ENCODE measurements around the gene IL1R1.
"Not testable (repeated sequence)": the region's sequence is repeated elsewhere in the genome, so short reads cannot be mapped to it uniquely, and the experiment has no call there.

IL1R1 gene, protein sequence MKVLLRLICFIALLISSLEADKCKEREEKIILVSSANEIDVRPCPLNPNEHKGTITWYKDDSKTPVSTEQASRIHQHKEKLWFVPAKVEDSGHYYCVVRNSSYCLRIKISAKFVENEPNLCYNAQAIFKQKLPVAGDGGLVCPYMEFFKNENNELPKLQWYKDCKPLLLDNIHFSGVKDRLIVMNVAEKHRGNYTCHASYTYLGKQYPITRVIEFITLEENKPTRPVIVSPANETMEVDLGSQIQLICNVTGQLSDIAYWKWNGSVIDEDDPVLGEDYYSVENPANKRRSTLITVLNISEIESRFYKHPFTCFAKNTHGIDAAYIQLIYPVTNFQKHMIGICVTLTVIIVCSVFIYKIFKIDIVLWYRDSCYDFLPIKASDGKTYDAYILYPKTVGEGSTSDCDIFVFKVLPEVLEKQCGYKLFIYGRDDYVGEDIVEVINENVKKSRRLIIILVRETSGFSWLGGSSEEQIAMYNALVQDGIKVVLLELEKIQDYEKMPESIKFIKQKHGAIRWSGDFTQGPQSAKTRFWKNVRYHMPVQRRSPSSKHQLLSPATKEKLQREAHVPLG

GRCh38 chr2:102141970-102142828 is at the start of gene IL1R1:
Gene IL1R1, plus strand, starts transcription at chr2:102142746. Its CDS starts 14,979 bp downstream, at chr2:102157725.
- H3K36me3 Mint-ChIP-seq, result peaks cover 4% of the 10 kb centered on the region
- H3K4me3 Mint-ChIP-seq, result no peak within 1 kb of the TSS
- peaks cover 10% of the 10 kb centered on the region for H3K9me3 Mint-ChIP-seq
- no peak within 1 kb of the TSS for H3K27ac Mint-ChIP-seq
- DNase-seq (ENCODE audit: low spot score in 2 of 2), result no peak
- no peak for ATAC-seq (ENCODE audit: low read depth)
- H3K4me1 Mint-ChIP-seq, result peaks cover 5% of the 10 kb centered on the region
- H3K27me3 Mint-ChIP-seq, result peaks cover 13% of the 10 kb centered on the region

DNA sequence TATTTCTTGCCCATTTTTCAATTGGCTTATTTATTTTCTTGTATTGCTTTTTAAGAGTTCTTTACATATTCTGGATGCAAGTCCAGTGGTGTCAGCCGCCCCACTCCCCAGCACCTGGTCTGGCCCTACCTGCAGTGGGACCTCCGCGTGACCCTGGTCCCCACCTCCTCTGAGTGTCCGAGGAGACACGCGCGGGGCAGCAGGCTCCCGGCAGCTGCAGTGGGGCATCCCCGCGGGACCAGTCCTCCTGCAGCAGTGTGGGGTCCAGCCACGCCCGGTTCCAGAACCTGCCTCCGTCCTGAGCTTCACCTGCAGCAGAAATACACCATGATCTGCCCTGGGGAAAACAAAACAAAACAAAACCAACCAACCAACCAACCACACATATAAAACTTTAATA is 48.9 kb upstream of the IL1R1 start:
- ATAC-seq (ENCODE audit: low read depth) (no peak), DNase-seq (ENCODE audit: low spot score in 2 of 2) (no peak)
- Mint-ChIP-seq H3K4me1 (peaks cover 2% of the 10 kb centered on the region), H3K36me3 (peaks cover 2% of the 10 kb centered on the region), H3K27ac (no peak overlapping the region), H3K4me3 (no peak overlapping the region), H3K27me3 (peaks cover 10% of the 10 kb centered on the region), H3K9me3 (peaks cover 11% of the 10 kb centered on the region)

DNA sequence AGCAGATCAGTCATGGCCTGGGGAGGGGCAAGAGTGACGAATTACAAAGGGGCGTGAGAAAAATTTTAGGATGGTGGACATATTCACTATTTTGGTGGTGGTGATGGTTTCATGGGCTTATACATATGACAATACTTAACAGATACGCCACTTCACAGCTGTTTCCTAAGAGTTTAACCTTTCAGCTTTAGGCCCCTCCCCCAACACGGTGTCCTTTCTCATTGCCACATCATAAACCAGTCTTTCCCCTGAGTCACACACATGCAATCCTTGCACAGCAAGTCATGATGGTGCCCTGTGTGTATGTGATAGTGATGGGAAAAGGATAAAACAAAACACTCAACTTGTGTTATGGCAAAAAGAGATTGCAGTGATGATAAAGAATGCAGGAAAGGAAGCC is 47.6 kb upstream of the IL1R1 start:
- Mint-ChIP-seq H3K27me3 (peaks cover 10% of the 10 kb centered on the region), H3K4me3 (no peak overlapping the region), H3K27ac (no peak overlapping the region), H3K9me3 (peaks cover 11% of the 10 kb centered on the region), H3K36me3 (peaks cover 2% of the 10 kb centered on the region), H3K4me1 (peaks cover 2% of the 10 kb centered on the region)
- DNase-seq (ENCODE audit: low spot score in 2 of 2) (no peak), ATAC-seq (ENCODE audit: low read depth) (no peak)

DNA sequence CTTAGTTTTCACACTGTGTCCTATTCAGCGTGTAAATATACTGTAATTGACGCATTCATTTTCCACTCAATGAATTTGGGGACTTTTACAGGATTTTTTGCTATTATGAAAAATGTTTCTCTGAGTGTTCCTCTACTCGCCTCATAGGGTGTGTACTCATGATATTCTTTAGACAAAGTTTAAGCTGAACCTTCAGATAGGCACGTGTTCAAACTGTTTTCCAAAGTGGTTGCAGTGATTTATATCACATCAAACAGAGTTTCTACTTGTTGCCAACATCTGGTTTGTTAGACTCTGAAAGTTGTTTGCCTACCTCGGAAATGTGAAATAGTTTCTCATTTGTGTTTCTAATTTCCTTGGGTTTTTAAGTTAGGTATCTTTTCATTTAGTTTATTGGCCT is 46.4 kb upstream of the IL1R1 start:
- Mint-ChIP-seq H3K4me1 (peaks cover 2% of the 10 kb centered on the region), H3K27me3 (peaks cover 15% of the 10 kb centered on the region), H3K4me3 (no peak overlapping the region), H3K27ac (no peak overlapping the region), H3K36me3 (peaks cover 2% of the 10 kb centered on the region), H3K9me3 (peaks cover 5% of the 10 kb centered on the region)
- no peak for ATAC-seq (ENCODE audit: low read depth)
- DNase-seq (ENCODE audit: low spot score in 2 of 2), result no peak

DNA sequence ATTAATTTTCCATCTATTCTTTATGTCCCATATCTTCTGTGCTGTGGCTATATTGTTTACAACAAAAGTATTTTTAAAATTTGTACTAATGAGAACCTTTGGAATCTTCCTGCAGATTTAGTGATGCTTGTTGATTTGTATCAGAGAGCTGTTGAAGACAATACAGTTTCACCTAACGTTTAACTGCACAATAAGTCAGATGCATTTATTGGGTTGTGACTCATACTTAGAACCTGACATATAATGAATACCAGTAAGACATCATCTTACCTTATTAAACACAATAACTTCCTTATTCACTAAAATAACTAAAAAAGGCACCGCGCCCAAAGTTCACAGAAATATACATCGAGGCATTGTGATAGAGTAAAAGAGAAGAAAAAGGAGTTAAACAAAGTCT is 43.8 kb upstream of the IL1R1 start:
- Mint-ChIP-seq H3K9me3 (no peaks in the 10 kb centered on the region), H3K36me3 (no peaks in the 10 kb centered on the region), H3K27me3 (peaks cover 19% of the 10 kb centered on the region), H3K4me3 (no peak overlapping the region), H3K27ac (no peak overlapping the region), H3K4me1 (peaks cover 2% of the 10 kb centered on the region)
- no peak for DNase-seq (ENCODE audit: low spot score in 2 of 2)
- no peak for ATAC-seq (ENCODE audit: low read depth)

GRCh38 chr2:102099536-102100298 is 42.8 kb upstream of the IL1R1 start:
- Mint-ChIP-seq H3K36me3 (no peaks in the 10 kb centered on the region), H3K4me3 (no peak overlapping the region), H3K9me3 (no peaks in the 10 kb centered on the region), H3K27ac (no peak overlapping the region), H3K27me3 (peaks cover 22% of the 10 kb centered on the region), H3K4me1 (peaks cover 8% of the 10 kb centered on the region)
- ATAC-seq (ENCODE audit: low read depth) (no peak), DNase-seq (ENCODE audit: low spot score in 2 of 2) (no peak)

DNA sequence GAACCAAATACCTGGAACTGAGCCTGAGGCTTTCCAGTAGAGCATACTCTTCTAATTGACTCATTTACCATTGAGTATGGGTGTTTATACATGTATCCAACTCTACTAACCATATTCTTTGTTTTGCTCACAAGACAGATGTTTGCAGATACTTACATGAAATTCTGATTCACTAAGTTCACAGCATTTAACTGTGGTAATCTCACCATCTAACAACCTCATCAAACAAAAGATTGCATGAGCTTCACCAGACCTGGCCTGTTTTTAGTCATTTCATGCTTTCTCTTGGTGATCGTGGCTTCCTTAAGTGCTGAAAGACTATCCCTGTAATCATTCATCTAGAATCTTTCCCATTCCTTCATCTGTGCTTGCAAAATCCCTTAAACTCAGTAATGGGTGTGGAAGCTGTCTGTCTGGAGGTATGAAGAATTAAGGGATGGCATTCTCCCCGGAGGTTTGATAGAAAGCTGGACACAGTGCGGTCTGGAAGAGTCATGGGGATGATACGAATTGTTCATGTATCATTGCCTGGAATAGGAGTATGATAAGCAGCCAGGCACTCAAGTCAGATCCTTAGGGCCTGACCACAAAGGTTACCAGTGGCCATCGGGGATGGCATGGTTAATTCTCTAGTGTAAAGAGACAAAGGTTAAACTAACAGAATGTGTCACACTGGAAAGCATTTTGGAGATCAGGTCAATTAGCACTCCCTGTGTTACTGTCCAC is 42.0 kb upstream of the IL1R1 start:
- H3K36me3 Mint-ChIP-seq, result no peaks in the 10 kb centered on the region
- H3K27ac Mint-ChIP-seq, result no peak overlapping the region
- ATAC-seq (ENCODE audit: low read depth) (no peak), DNase-seq (ENCODE audit: low spot score in 2 of 2) (no peak)
- no peaks in the 10 kb centered on the region for H3K9me3 Mint-ChIP-seq
- H3K4me3 Mint-ChIP-seq, result no peak overlapping the region
- H3K4me1 Mint-ChIP-seq, result peaks cover 9% of the 10 kb centered on the region
- peaks cover 20% of the 10 kb centered on the region for H3K27me3 Mint-ChIP-seq

GRCh38 chr2:102101097-102101848 is 41.3 kb upstream of the IL1R1 start:
- Mint-ChIP-seq H3K27ac (no peak overlapping the region), H3K36me3 (no peaks in the 10 kb centered on the region), H3K27me3 (peaks cover 20% of the 10 kb centered on the region), H3K4me1 (peaks cover 9% of the 10 kb centered on the region), H3K9me3 (no peaks in the 10 kb centered on the region), H3K4me3 (no peak overlapping the region)
- ATAC-seq (ENCODE audit: low read depth) (no peak), DNase-seq (ENCODE audit: low spot score in 2 of 2) (no peak)

DNA sequence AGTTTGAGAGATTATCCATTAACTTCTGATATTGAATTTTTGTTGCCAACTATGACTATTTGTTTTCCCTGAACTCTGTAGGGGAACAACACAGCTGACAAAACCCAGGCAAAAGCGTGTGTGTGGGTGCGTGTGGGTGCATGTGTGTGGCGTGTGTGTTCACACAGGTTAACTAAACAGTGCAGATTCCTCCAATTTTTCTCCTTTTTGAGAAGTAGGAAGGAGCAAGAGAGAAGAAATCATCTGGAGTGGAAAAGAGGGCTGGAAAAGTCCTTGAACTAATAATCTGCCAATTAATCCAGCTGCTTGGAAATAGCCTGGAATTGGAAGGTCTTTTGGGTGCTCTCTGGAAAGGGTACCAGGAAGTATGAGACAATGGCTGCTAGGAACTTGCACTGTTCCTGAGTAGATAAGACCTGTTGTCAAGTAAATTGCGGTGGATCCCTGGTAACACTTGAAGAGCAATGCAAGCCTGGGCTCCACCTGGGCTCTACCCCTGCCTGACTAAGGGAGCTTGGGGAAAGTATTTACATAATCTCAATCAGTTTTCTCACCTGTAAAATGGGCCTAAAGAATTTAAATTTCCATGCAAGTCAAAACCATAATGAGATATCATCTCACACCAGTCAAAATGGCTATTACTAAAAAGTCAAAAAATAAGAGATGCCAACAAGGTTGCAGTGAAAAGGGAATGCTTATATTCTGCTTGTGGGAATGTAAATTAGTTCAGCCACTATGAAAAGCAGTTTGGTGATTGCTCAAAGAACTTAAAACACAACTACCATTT is 40.5 kb upstream of the IL1R1 start:
- peaks cover 20% of the 10 kb centered on the region for H3K27me3 Mint-ChIP-seq
- H3K9me3 Mint-ChIP-seq, result no peaks in the 10 kb centered on the region
- H3K27ac Mint-ChIP-seq, result no peak overlapping the region
- H3K4me3 Mint-ChIP-seq, result no peak overlapping the region
- ATAC-seq (ENCODE audit: low read depth) (no peak), DNase-seq (ENCODE audit: low spot score in 2 of 2) (no peak)
- peaks cover 9% of the 10 kb centered on the region for H3K4me1 Mint-ChIP-seq
- H3K36me3 Mint-ChIP-seq, result no peaks in the 10 kb centered on the region

- not testable (repeated sequence) for H3K4me1 Mint-ChIP-seq; ATAC-seq (ENCODE audit: low read depth); H3K9me3 Mint-ChIP-seq; DNase-seq (ENCODE audit: low spot score in 2 of 2); H3K36me3 Mint-ChIP-seq; H3K27ac Mint-ChIP-seq; H3K4me3 Mint-ChIP-seq
- H3K27me3 Mint-ChIP-seq, result peaks cover 20% of the 10 kb centered on the region
These were observed 40.0 kb upstream of the IL1R1 start for GRCh38 chr2:102102636-102102948.

GRCh38 chr2:102103284-102103683 is 39.3 kb upstream of the IL1R1 start:
- Mint-ChIP-seq H3K27me3 (peaks cover 20% of the 10 kb centered on the region), H3K27ac (no peak overlapping the region), H3K9me3 (no peaks in the 10 kb centered on the region), H3K4me1 (peaks cover 9% of the 10 kb centered on the region), H3K36me3 (no peaks in the 10 kb centered on the region), H3K4me3 (no peak overlapping the region)
- DNase-seq (ENCODE audit: low spot score in 2 of 2) (no peak), ATAC-seq (ENCODE audit: low read depth) (no peak)

All from memory B cell (primary cell).